Measurements from ENCODE around the gene ATP7A.

DNA sequence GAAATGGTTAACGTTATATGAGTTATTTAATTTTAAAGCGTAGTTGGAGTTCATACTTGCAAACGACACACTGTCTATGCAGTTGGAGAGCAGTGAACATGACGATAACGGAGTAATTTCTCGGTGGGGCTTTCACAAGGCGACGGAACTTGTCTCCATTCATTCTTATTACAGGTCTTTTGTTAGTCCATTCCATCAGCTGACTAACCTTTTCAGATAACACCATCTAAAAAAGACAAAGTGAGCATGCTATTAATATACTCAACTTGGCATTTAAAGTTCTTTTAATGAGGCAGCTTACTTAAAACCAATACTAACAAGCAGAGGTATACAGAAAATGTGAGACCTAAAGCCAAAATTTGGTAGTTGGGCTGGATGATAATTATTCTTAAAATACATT, 35.1 kb upstream of the ATP7A start:
- TF ChIP-seq, protein P1, sequence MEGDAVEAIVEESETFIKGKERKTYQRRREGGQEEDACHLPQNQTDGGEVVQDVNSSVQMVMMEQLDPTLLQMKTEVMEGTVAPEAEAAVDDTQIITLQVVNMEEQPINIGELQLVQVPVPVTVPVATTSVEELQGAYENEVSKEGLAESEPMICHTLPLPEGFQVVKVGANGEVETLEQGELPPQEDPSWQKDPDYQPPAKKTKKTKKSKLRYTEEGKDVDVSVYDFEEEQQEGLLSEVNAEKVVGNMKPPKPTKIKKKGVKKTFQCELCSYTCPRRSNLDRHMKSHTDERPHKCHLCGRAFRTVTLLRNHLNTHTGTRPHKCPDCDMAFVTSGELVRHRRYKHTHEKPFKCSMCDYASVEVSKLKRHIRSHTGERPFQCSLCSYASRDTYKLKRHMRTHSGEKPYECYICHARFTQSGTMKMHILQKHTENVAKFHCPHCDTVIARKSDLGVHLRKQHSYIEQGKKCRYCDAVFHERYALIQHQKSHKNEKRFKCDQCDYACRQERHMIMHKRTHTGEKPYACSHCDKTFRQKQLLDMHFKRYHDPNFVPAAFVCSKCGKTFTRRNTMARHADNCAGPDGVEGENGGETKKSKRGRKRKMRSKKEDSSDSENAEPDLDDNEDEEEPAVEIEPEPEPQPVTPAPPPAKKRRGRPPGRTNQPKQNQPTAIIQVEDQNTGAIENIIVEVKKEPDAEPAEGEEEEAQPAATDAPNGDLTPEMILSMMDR (IDR thresholded peaks at IDR 0.05): no peak
- TF ChIP-seq POLR2A (IDR thresholded peaks at IDR 0.05) (no peak), POLR2AphosphoS5 (IDR thresholded peaks at IDR 0.05) (no peak), EP300 (IDR thresholded peaks at IDR 0.05) (no peak)

Measured in suprapubic skin (tissue), 4 donors.